H9 (cell line): Measurements from ENCODE around the gene GPR137B. TPM values are rescaled to one million over a fixed set of nuclear protein-coding genes. Genes with fewer than 3 reads are reported as not detected.

Source experiments
- DNase-seq: peaks from one replicate; pipeline ENCODE4 v3.0.0-alpha.2; 2017
- H2AFZ ChIP-seq: one replicate; pipeline ENCODE4 v1.6.1; 2013; ENCODE audit warnings: mild to moderate bottlenecking, low read length, control low read depth, moderate library complexity
- H2AK5ac ChIP-seq: 2 replicates; pipeline ENCODE4 v1.6.1; 2013; ENCODE audit warnings: low read length, control low read depth, mixed read lengths; ENCODE audit not compliant: insufficient read length
- H2BK120ac ChIP-seq: one replicate; pipeline ENCODE4 v1.6.1; 2013; ENCODE audit warnings: low read depth, mild to moderate bottlenecking, low read length, control low read depth, inconsistent platforms; ENCODE audit not compliant: poor library complexity, severe bottlenecking
- H2BK12ac ChIP-seq: 2 replicates; pipeline ENCODE4 v1.6.1; 2013; ENCODE audit warnings: low read length, control low read depth, mixed read lengths, low read depth; ENCODE audit not compliant: insufficient read length
- H2BK15ac ChIP-seq: 2 replicates; pipeline ENCODE4 v1.6.1; 2013; ENCODE audit warnings: low read depth, low read length, control low read depth
- H2BK20ac ChIP-seq: one replicate; pipeline ENCODE4 v1.6.1; 2013; ENCODE audit warnings: low read depth, mild to moderate bottlenecking, low read length, control low read depth, inconsistent platforms; ENCODE audit not compliant: poor library complexity, severe bottlenecking
- H2BK5ac ChIP-seq: 2 replicates; pipeline ENCODE4 v1.6.1; 2013; ENCODE audit warnings: low read length, control low read depth, mixed read lengths; ENCODE audit not compliant: insufficient read length
- H3K14ac ChIP-seq: 2 replicates; pipeline ENCODE4 v1.6.1; 2013; ENCODE audit warnings: low read length, control low read depth; ENCODE audit not compliant: insufficient read depth
- H3K18ac ChIP-seq: 2 replicates; pipeline ENCODE4 v1.6.1; 2013; ENCODE audit warnings: low read depth, mild to moderate bottlenecking, mixed read lengths, low read length, control low read depth; ENCODE audit not compliant: insufficient read length
- H3K23ac ChIP-seq: 2 replicates; pipeline ENCODE4 v1.6.1; 2013; ENCODE audit warnings: low read length, control low read depth, mixed read lengths, low read depth; ENCODE audit not compliant: insufficient read length
- H3K23me2 ChIP-seq: 2 replicates; pipeline ENCODE4 v1.6.1; 2013; ENCODE audit warnings: low read depth, mild to moderate bottlenecking, mixed read lengths, low read length, control low read depth; ENCODE audit not compliant: insufficient read length, poor library complexity, severe bottlenecking
- H3K27ac ChIP-seq: 2 replicates; pipeline ENCODE4 v1.5.1; 2013; ENCODE audit warnings: low read length, control low read depth, mixed read lengths, low read depth; ENCODE audit not compliant: insufficient read length
- H3K27me3 ChIP-seq: 2 replicates; pipeline ENCODE4 v1.6.1; 2013; ENCODE audit warnings: low read length, control low read depth, inconsistent platforms; ENCODE audit not compliant: insufficient read depth
- H3K4ac ChIP-seq: 2 replicates; pipeline ENCODE4 v1.6.1; 2013; ENCODE audit warnings: low read depth, mild to moderate bottlenecking, control low read depth, inconsistent platforms, low read length, moderate library complexity
- H3K4me1 ChIP-seq: 2 replicates; pipeline ENCODE4 v1.6.1; 2013; ENCODE audit warnings: low read length, control low read depth, inconsistent platforms; ENCODE audit not compliant: insufficient read depth
- H3K4me2 ChIP-seq: 2 replicates; pipeline ENCODE4 v1.6.1; 2013; ENCODE audit warnings: low read length, control low read depth, mixed read lengths; ENCODE audit not compliant: insufficient read length, insufficient read depth
- H3K56ac ChIP-seq: 2 replicates; pipeline ENCODE4 v1.6.1; 2013; ENCODE audit warnings: low read depth, mild to moderate bottlenecking, mixed read lengths, low read length, control low read depth; ENCODE audit not compliant: insufficient read length
- H3K79me1 ChIP-seq: 2 replicates; pipeline ENCODE4 v1.6.1; 2013; ENCODE audit warnings: low read depth, mild to moderate bottlenecking, moderate library complexity, low read length, control low read depth, inconsistent platforms; ENCODE audit not compliant: insufficient read depth, poor library complexity, severe bottlenecking
- H3K79me2 ChIP-seq: 2 replicates; pipeline ENCODE4 v1.6.1; 2013; ENCODE audit warnings: low read length, control low read depth, inconsistent platforms; ENCODE audit not compliant: insufficient read depth
- H3K9ac ChIP-seq: 2 replicates; pipeline ENCODE4 v1.6.1; 2013; ENCODE audit warnings: low read length, control low read depth, mixed read lengths; ENCODE audit not compliant: insufficient read length; ENCODE audit errors: extremely low read depth
- H3K9me3 ChIP-seq: one replicate; pipeline ENCODE4 v1.6.1; 2013; ENCODE audit warnings: low read depth, low read length, inconsistent platforms; ENCODE audit not compliant: control insufficient read depth
- H3T11ph ChIP-seq: one replicate; pipeline ENCODE4 v1.6.1; 2013; ENCODE audit warnings: mild to moderate bottlenecking, low read length, control low read depth, inconsistent platforms
- H4K20me1 ChIP-seq: one replicate; pipeline ENCODE4 v1.6.1; 2013; ENCODE audit not compliant: control insufficient read depth, insufficient read length, insufficient read depth
- H4K5ac ChIP-seq: 2 replicates; pipeline ENCODE4 v1.6.1; 2013; ENCODE audit warnings: low read depth, mild to moderate bottlenecking, mixed read lengths, low read length, control low read depth; ENCODE audit not compliant: insufficient read length
- H4K8ac ChIP-seq: replicated peaks from 2 replicates; pipeline ENCODE4 v1.6.1; 2013; ENCODE audit warnings: low read length, control low read depth, mixed read lengths, low read depth; ENCODE audit not compliant: insufficient read length
- H4K91ac ChIP-seq: 2 replicates; pipeline ENCODE4 v1.6.1; 2013; ENCODE audit warnings: low read depth, mild to moderate bottlenecking, moderate library complexity, mixed read lengths, low read length, control low read depth; ENCODE audit not compliant: insufficient read length
- H3K27ac Mint-ChIP-seq, 3 experiments: 2 replicates in 2 of 3; 3 replicates in 1 of 3; pipeline ENCODE4 v1.8.0; 2020 to 2021; ENCODE audit warnings: mixed read lengths in 3 of 3, mild to moderate bottlenecking in 1 of 3, moderate library complexity in 1 of 3
- H3K27me3 Mint-ChIP-seq: 2 replicates; pipeline ENCODE4 v1.8.0; 2021; ENCODE audit warnings: low read depth, mild to moderate bottlenecking, moderate library complexity, mixed read lengths
- H3K36me3 Mint-ChIP-seq, 3 experiments: 2 replicates in 2 of 3; 3 replicates in 1 of 3; pipeline ENCODE4 v1.8.0; 2020 to 2021; ENCODE audit warnings: low read depth in 3 of 3, mixed read lengths in 3 of 3; ENCODE audit not compliant: insufficient read depth in 1 of 3
- H3K4me1 Mint-ChIP-seq, 2 experiments: 2 replicates each; pipeline ENCODE4 v1.8.0; 2020; ENCODE audit warnings: mixed read lengths in 2 of 2
- H3K4me3 Mint-ChIP-seq, 2 experiments: 2 replicates in 1 of 2; 3 replicates in 1 of 2; pipeline ENCODE4 v1.8.0; 2020 to 2021; ENCODE audit warnings: mild to moderate bottlenecking in 2 of 2, mixed read lengths in 2 of 2, moderate library complexity in 1 of 2
- H3K9me3 Mint-ChIP-seq, 2 experiments: 2 replicates in 1 of 2; 3 replicates in 1 of 2; pipeline ENCODE4 v1.8.0; 2020; ENCODE audit warnings: mild to moderate bottlenecking in 2 of 2, mixed read lengths in 2 of 2, moderate library complexity in 1 of 2
- CTCF ChIP-seq: fragments of 200-600 bp; sonication (generic); conservative IDR thresholded peaks from 3 replicates; pipeline ENCODE4 v1.8.0; 2021; ENCODE audit warnings: antibody characterized with exemption, mild to moderate bottlenecking
- total RNA-seq: library from RNA; stranded (reverse); gene quantifications from 2 replicates; pipeline ENCODE4 v1.2.1, GENCODE V29; 2021

The GPR137B gene
- total RNA-seq, 1 experiment from 2014 or later, result 5.9 TPM

- Histone ChIP-seq H3K27ac (no peak overlapping the region), H3K9ac (no peak overlapping the region), H2AK5ac (no peak overlapping the region), H2BK15ac (no peak overlapping the region), H3K9me3 (no peaks in the 10 kb centered on the region), H3K23ac (no peak overlapping the region), H4K8ac (no peak overlapping the region), H4K5ac (no peak overlapping the region), H3K14ac (no peak overlapping the region), H3K4me2 (no peak overlapping the region), H3K27me3 (no peaks in the 10 kb centered on the region), H3K4ac (no peak overlapping the region), H2BK5ac (no peak overlapping the region), H3K23me2 (no peaks in the 10 kb centered on the region), H2BK20ac (no peak overlapping the region), H2AFZ (no peak overlapping the region), H4K91ac (no peak overlapping the region), H2BK12ac (no peak overlapping the region), H3T11ph (no peak overlapping the region), H3K79me1 (no peaks in the 10 kb centered on the region), H3K18ac (no peak overlapping the region), H2BK120ac (no peak overlapping the region), H3K56ac (no peak overlapping the region), H3K79me2 (no peaks in the 10 kb centered on the region), H4K20me1 (no peaks in the 10 kb centered on the region), H3K4me1 (no peaks in the 10 kb centered on the region)
- DNase-seq, result no peak
- Mint-ChIP-seq H3K9me3 (no peaks in the 10 kb centered on the region), H3K4me1 (peaks cover 10 to 15% of the 10 kb centered on the region in 2 experiments), H3K4me3 (no peak overlapping the region), H3K27ac (no peak overlapping the region), H3K27me3 (no peaks in the 10 kb centered on the region), H3K36me3 (no peaks in the 10 kb centered on the region)
- no peak for TF ChIP-seq CTCF
Measured at GRCh38 chr1:236209713-236210112, 67.4 kb downstream of the GPR137B start.
